Amniotic stem cell (primary cell): Measurements from ENCODE around the gene PARD3B.

Experiments
- DNase-seq: peaks from one replicate; lab custom pipeline; 2025; lab: John Stamatoyannopoulos, UW

Gene PARD3B

DNA sequence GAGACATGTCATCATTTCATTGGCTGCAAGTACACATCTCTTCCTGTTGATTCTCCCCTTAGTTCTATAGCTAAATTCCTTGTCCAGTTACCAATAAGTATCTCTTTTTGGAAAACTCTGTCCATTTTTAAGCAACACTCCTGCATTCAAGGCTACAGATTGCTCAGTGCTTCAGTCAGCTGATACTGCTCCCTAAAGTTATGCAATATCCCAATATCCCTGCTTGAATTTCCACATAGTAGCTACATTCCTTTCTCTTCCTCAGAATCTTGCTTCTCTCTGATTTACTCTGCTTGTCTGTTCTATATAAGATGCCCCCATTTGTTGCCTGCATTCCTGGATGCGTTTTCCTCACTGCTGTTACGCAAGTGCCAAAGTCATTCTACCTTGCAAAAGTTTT, 109.8 kb downstream of the PARD3B start:
- no peak for DNase-seq

DNA sequence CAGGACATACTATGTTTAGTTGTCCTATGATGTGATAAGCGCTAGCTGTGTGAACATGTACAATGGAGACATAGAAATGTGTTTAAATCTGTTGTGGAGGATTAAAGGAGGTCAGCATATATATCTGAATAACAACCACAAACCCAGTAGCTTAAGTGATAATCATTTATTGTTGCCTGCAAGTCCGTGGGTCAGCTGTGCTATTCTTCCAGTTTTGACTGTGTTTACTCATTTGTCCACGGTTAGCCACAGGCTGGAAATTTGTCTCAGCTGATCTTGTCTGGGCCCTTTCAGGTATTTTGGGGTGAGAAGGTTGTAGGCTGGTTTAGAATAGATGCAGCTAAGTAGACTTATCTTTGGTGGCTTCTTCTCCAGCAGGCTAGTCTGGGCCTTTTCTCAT, 110.4 kb downstream of the PARD3B start:
- no peak for DNase-seq

DNA sequence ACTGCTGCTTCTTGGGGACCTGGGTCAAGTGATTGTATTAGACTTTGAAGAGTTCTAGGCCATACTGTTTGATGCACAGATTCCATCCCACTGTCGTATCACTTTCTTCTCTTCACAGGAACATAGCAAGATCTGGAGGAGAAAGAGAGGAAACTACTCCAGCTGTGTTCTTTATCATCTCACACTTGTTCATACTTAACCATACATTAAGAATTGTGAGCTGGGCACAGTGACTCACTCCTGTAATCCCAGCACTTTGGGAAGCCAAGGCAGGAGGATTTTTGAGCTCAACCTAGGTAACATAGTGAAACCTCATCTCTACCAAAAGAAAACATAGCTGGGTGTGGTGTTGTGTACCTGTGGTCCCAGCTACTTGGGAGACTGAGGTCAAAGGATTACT, 111.7 kb downstream of the PARD3B start:
- no peak for DNase-seq

DNA sequence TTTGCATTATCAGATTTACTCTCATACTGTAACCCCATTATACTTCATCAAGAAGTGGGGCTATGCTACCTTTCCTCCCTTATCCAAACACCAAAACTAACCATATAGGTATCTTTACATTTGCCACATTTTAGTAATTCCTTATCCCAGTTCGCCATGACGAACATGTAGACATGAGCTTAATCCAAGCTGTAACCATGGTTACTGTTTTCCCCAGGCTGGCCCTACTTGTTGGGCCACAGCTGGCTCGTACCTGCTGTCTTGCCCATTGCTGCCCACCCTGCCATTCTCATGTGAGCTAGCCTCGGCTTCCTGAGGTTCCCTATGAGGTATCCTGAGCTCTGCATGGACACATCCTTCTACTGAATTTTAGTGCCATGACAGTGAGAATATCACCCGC, 117.7 kb downstream of the PARD3B start:
- no peak for DNase-seq

DNA sequence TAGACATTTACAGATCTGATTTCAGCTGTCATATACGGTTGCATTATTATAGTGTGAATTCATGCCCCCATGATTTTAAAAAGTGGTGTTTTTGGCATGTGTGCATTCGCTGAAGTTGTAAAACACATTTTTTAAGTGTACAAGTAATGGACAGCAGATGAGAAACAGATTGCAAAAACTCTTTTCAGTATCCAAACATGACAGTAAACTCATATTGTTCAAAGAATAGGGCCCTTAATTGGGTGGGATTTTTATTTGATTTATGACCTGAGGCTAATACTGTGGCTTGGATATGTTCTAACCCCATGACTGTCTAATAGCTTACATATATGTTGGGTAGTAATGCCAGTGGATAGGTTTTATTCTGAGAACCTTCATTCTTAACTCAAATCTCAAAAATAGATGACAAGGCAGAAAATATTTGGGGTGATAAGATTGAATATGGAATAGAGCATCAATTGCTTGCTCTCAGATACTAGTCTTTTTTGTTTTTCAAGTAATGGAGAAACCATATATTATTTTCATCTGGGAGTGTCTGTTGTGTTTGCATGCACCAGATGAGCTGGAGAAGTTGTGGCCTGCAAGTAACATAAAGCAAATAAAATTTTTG, 118.6 kb downstream of the PARD3B start:
- DNase-seq: no peak

DNA sequence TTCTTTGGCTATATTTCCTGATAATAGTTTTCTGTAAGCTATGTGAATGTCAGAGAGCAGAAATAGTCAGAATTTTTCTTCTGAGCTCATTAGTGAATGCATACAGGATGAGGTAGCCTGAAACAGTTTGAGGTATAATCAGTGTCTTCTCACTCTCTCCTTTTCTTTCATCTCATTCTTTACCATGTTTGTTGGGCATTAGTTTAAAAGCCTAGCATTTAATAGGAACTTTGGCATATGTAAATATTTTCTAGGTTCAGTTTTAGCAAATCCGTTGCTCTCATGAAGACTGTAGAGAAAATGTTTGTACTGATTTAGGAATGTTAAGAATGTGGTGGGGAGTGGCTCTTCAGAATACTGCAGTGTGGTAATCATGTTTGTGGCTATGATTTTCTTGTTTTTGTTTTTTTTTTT, 119.4 kb downstream of the PARD3B start:
- DNase-seq: no peak

DNA sequence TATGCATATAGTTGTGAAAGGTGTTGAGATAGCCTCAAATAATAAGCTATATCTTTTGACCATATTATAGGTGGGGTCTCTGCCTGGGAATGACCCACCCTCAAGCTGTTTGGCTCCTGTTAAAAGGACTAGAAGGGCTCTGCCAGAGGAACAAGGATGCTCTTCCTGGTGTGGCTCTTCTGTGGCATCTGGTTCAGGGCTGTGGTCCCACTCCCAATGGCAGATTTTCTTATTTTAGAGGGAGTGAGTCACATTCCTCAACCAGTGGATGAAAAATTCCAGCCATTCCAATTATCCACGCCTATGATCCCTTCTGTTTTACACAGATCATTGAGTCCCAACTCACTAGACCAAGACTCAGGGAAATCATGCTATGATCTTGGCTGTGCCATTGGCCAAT, 119.9 kb downstream of the PARD3B start:
- DNase-seq: no peak

DNA sequence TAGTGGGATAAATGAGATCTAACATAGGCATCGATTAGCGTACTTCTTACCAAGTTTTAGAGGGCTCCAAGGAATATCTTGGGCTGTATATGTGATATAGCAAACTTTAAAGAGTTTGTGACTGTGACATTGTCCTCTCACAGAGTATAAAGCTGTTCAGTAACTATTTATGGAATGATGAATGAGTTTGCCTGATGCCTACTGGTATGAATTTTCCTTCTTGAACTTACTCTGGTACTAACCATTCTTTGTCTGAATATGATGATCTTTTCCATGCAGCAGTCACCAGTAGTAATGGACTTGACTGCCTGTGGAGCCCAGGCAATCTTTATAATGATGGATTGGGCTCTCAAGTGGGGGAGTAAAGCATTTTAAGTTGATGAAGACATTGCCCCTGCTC, 120.5 kb downstream of the PARD3B start:
- DNase-seq: no peak

DNA sequence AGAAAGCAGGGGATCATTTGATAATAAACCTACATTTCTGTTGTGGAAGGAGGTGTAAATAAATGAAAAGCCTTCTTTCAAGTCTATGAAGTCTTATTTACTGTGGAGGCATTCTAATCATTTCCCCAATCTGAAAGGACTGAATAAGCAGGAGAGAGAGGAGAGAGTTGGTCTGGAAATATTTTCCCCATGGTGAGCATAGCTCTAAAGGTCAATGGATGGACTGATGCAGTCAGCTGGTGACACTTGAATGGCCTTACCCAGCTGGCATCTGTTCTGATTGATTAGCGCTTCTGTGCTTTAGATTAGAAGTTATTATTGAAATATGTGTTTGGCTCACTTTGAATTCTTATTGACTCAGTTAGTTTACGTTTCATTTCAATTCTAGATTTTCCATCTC, 122.7 kb downstream of the PARD3B start:
- DNase-seq: no peak

DNA sequence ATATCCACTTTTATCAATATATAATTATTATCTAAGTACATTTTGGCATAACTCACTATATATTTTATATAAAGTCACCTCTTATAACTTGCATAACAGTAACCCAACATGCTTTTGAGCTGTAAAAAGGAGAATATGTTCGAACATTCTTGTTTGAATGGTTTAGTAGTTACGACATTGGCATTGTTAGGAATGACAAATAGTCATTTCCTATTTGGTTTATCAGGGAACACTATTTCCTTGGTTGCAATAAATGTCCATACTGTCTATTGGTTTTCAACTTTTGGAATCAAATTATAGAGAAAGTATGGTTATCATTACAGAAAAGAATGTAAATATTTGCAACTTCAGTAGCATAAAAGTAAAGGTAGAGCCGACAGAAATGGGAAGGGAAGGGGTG, 124.1 kb downstream of the PARD3B start:
- DNase-seq: no peak

DNA sequence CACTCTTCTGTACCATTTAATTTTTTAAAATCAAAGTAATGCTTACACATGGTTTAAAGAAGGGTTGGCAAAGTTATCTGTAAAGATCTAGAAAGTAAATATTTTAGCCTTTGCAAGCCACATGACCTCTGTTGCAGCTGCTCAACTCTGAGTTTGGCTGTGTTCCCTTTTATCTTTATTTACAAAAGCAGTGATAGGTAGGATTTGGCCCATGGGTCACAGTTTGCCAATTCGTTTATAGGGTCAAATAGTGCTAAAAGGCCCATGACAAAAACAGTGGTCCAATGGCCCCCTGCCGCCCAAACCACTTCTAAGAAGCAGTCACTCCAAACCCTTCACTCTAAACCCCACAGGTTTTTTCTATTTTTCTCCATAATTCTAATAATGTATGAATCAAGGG, 124.8 kb downstream of the PARD3B start:
- no peak for DNase-seq

DNA sequence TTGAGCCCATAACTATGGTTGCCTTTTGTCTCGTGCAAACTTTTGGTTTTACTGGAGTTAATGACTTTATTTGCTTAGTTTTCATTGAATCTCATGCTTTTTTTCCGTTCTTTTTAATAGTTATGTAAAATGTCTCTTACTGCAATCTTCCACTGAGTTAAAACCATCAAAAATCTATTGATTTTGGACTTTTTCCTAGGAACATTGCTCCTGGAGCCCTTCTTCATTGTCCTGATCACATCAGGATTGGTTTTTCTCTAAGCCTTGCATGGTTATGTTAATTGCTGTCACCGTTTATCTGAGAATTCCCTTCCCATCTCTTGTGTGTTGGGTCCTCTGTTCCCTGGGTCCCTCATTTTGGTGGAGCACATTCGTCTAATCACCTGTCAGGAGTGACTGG, 125.5 kb downstream of the PARD3B start:
- DNase-seq: no peak

DNA sequence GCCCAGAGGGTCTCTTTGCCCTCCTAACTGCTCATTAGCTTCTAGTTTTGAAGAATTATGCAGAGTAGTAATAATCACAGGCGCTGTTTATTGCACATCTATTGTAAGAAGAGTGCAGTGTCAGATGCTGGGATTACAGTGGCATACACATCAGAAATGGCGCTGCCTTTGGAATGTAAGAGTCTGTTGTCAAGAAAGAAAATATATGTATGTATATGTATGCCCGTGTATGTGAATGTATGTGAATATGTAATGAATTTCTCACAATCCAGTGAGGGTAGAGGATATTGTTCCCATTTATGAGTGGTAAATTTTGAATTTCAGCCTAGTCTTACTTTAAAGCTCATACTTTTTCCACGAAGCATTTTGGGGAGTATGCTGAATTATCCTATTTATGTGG, 127.5 kb downstream of the PARD3B start:
- DNase-seq: no peak

DNA sequence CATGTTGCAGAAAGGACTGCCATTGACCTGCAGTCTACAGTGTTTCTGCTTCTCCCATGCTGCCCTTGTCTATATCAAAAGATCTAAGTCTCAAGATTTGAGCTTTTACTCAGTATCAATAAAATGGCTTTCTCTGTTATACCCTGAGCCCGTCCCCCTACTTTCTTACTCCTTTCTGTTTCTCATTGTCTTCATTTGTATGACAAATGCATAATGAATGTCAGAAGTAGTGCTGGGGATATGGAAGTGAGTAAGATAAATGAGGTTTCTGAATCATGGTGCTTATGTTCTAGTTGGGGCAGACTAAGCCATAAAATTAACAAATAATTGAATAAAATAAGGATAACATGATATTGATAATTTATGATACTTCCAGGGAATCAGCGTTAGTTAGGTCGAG, 128.6 kb downstream of the PARD3B start:
- DNase-seq: no peak

DNA sequence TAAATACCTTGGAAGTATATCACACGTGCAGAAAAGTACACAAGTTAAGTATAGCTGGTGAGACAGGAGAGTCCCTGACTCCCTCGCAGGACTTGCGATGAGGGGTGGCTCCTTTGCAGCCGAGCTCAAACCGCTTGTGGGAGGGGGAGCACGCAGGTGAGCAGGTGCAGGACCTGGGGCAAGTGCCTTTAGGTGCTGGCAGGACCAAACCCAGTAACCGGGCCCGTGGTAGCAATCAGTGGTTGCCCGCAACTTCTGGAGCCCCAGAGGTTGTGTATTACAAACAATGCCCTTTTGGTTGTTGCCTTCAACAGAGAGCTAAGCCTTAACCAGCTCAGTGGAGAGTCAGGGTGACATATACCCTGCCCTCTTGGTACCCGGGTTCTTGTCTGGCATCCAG, 132.8 kb downstream of the PARD3B start:
- no peak for DNase-seq

DNA sequence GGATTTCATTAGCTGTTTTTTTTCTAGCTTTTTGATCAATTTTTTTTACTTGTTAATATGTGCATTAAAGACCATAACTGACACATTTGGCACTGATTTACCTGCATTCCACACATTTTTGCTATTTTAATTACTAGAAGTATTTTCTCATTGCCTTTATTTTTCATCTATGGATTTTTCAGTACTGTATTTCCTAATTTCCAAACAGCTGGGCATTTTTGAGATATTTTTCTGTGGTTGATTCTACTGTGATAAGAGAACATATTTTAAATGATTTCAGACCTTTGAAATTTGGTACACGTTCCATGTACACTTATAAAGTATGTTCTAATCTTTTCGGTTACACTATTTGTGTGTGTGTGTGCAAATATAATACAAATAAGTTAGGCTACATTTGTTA, 135.3 kb downstream of the PARD3B start:
- DNase-seq: no peak

DNA sequence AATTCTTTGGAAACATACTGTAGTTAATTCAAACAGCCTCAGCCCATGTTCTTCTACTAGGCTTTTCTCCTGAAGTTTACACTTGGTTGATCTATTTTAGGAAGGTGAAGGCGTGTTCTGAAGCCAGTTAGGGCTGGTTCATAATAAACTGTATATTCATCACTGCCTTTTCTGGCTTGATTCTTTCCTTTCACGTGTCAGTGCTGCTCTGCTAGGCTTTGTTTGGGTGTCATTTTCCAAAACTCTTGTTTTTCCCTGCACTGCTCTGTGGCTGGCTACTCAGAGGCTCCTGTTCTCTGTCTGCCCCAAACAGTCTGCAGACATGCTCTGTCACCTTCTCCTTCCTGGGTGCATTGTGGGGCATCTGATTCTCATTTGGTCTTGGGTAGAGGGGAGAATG, 136.1 kb downstream of the PARD3B start:
- no peak for DNase-seq

DNA sequence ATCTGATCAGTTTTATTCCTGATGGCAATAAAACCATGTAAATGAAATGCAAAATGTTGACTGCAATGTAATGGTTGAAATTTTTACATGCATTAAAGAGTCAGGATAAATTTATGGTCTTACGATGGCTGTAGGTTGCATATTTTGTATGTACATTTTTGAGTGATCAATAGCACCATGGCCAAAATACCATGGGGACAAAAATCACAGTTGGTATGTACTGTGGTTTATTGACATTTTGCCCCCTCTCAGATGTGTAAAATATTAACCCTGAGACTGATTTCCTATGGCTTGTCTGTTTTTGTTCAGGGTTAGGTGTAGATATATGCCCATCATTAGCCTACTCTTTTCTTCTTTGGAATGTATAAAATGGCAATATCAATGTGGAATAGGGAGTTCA, 138.1 kb downstream of the PARD3B start:
- no peak for DNase-seq

DNA sequence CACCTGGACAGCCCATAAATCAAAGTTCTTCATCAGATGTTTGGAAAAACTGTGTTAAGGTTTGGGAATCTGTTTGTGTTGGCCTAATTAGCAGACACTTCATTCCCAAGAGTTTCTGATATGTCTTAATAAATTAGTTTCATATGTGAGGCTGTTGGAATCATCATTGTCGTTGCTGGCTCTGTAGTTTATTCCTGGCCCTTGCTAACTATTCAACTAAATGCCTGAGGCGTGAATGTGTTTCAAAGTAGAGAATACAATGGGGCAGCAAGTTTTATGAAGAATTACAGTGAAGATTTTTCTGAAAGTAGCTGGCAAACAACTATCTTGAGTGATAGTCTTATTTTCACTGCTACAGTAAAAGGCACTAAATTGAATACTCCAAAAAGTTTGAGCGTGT, 141.1 kb downstream of the PARD3B start:
- no peak for DNase-seq

DNA sequence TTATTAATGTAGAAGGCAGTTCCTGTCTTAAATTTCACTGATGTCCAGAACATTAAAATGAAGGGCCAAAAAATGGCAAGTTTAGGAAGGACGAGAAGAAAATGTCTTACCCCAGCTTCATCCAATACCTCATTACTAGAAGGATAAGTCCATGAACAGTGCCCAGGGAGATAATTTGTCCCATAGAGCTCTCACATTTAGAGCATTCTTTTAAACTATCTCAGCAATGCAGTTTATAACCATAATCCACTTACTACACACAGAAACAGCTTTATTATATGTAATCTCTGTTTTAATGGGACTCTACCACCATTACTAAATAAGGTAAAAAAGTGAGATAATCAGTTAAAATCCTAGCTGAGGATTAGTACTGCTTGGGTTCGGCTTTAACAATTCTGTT, 142.5 kb downstream of the PARD3B start:
- DNase-seq: no peak

DNA sequence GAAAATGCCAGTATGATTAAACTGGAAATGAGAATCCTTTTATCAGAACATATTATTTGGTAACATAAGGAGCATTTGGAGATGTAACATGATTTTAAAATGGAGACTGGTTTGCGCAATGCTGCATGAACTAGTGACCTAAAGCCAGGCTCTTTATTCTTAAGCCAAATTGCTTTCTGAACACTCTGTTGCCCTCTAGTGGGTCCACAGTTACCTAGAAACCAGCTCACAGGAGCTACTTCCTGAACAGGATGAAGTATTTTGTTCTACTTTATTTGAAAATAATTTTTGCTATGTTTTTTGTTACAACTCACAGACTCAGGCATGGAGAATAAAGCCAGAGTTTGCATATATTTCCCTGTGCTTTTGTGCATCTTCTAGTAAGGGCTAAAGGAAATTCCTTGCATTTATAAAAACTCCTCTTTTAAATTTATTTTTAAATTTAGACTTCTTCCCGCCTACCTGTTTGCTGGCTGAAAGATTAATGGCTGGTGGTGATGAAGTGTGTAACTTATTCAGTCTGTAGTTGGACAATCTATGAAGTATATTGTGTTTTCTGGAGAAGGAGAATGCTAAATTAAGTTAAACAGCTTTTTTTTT, 146.7 kb downstream of the PARD3B start:
- peak; percentile 33 for DNase-seq

DNA sequence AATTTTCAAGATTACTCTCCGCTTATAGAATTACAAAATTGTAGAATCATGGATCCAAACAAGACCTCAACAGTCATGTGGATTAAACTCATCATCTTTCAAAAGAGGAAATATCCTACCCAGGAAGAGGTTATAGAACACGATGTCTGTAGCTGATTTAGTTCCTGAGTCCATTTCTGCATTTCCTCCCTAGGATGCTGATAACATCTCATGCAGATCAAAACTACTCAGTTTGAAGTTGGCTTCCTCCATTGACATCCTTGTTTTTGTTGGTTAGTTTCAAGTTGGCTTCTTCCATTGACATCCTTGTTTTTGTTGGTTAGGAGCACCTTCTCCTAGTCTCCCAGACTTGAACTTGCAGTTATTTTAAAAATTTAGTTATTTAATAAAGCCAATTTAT, 147.5 kb downstream of the PARD3B start:
- no peak for DNase-seq

DNA sequence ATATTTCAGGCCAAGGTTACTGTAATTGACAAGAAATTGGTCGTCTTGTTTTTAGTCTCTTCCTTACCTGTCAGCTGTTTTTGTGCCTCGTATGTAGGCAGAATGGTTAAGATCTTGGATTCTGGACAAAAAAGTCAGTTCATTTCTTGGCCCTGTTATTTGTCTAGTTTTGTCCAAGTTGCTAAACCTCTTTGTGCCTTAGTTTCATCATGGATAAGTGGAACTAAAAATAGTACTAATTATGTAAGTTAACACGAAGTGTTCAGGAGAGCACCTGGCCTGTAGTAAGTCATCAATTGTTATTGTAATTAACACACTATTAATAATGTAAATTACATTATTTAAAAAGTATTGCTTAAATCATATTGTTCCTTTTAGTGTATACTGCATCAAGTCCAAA, 148.0 kb downstream of the PARD3B start:
- no peak for DNase-seq

DNA sequence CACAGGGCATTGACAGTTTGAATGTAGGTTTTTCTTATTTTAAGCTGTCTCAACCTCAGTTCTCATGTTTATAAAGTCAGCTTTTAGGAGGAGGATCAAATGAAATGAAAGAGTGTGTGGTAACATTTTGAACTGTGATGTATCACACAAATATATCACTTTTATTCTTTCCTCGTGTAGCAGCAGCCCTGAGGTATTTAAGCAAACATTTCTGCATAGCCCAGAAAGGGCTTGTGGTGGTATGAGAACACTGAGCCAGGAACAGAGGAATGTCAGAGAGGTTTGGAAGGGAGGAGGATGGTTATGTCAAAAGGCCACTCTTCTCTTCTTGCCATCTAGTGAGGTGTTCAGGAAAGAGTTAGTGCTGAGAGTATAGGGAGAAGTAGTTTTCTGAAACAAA, 150.2 kb downstream of the PARD3B start:
- DNase-seq: no peak

DNA sequence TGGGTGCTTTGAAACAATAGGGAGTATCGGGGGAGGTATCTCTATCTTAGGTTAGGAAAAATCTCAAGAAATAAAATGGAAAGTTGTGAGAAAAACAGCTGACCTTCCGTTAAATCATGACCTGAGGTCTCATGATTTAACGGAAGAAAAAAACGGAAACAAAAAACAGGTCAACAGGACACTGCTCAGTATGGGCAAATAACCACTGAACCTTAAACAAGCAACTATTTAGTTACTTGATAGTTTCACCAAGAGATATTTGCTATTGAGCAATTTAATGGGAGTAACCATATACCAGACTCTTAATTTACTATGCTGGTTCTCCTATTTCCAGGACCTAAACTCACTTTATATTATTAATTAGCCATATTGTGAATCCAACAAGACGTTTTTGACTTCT, 150.8 kb downstream of the PARD3B start:
- no peak for DNase-seq
